ENCODE results near the gene FKBP6. TPM values are rescaled to one million over a fixed set of nuclear protein-coding genes. Genes with fewer than 3 reads are reported as not detected.
"Not testable (repeated sequence)": the region's sequence is repeated elsewhere in the genome, so short reads cannot be mapped to it uniquely, and the experiment has no call there.

Gene FKBP6
- not detected for total RNA-seq

GRCh38 chr7:73327922-73328321, at the start of gene FKBP6, which contains the start of gene TRIM50:
TSS of gene FKBP6 (plus strand) at chr7:73328161. CDS start at chr7:73328429, 268 bp downstream.
TSS of gene TRIM50 (minus strand) at chr7:73328082. CDS start at chr7:73324787, 3,295 bp downstream.
- not testable (repeated sequence) for FAIRE-seq; DNase-seq (ENCODE audit: low spot score in 2 of 2)

- DNase-seq (ENCODE audit: low spot score in 2 of 2); FAIRE-seq: not testable (repeated sequence)
Observed at GRCh38 chr7:73297235-73297634, 30.7 kb upstream of the FKBP6 start.

GRCh38 chr7:73297706-73298105, 30.3 kb upstream of the FKBP6 start:
- not testable (repeated sequence) for FAIRE-seq

GRCh38 chr7:73299812-73300211, 28.1 kb upstream of the FKBP6 start:
- not testable (repeated sequence) for FAIRE-seq; DNase-seq (ENCODE audit: low spot score in 2 of 2)

More at GRCh38 chr7:73297706-73298105, 30.3 kb upstream of the FKBP6 start:
- not testable (repeated sequence) for DNase-seq (ENCODE audit: low spot score in 2 of 2)

- not testable (repeated sequence) for DNase-seq (ENCODE audit: low spot score in 2 of 2); FAIRE-seq
Observed at GRCh38 chr7:73301108-73301507, 26.9 kb upstream of the FKBP6 start.

- FAIRE-seq; DNase-seq (ENCODE audit: low spot score in 2 of 2): not testable (repeated sequence)
Observed at GRCh38 chr7:73302846-73303245, 25.1 kb upstream of the FKBP6 start.

GRCh38 chr7:73303546-73303945, 24.4 kb upstream of the FKBP6 start:
- DNase-seq (ENCODE audit: low spot score in 2 of 2) (no peak), FAIRE-seq (no peak)

GRCh38 chr7:73304071-73304470, 23.9 kb upstream of the FKBP6 start:
- FAIRE-seq (no peak), DNase-seq (ENCODE audit: low spot score in 2 of 2) (no peak)

GRCh38 chr7:73304612-73305387, 23.2 kb upstream of the FKBP6 start:
- DNase-seq (ENCODE audit: low spot score in 2 of 2); FAIRE-seq: not testable (repeated sequence)

- FAIRE-seq (no peak), DNase-seq (ENCODE audit: low spot score in 2 of 2) (no peak)
Observed at GRCh38 chr7:73307436-73307835, 20.5 kb upstream of the FKBP6 start.

- FAIRE-seq (no peak), DNase-seq (ENCODE audit: low spot score in 2 of 2) (no peak)
Observed at GRCh38 chr7:73308074-73308664, 19.8 kb upstream of the FKBP6 start.

GRCh38 chr7:73308665-73309214, 19.2 kb upstream of the FKBP6 start, which contains the start of gene NSUN5:
TSS of gene NSUN5 (minus strand) at chr7:73308826. CDS start at chr7:73308790, 36 bp downstream.
- FAIRE-seq (no peak), DNase-seq (ENCODE audit: low spot score in 2 of 2) (peak; percentile 81 to 83)

GRCh38 chr7:73311421-73311820, 16.5 kb upstream of the FKBP6 start:
- DNase-seq (ENCODE audit: low spot score in 2 of 2); FAIRE-seq: not testable (repeated sequence)

- FAIRE-seq (no peak), DNase-seq (ENCODE audit: low spot score in 2 of 2) (no peak)
Observed at GRCh38 chr7:73312831-73313520, 15.0 kb upstream of the FKBP6 start.

GRCh38 chr7:73313521-73313906, 14.4 kb upstream of the FKBP6 start:
- FAIRE-seq, result no peak
- no peak for DNase-seq (ENCODE audit: low spot score in 2 of 2)

- no peak for DNase-seq (ENCODE audit: low spot score in 2 of 2)
- no peak for FAIRE-seq
Observed at GRCh38 chr7:73314271-73314670, 13.7 kb upstream of the FKBP6 start.

- FAIRE-seq, result no peak
- no peak for DNase-seq (ENCODE audit: low spot score in 2 of 2)
Observed at GRCh38 chr7:73316521-73316920, 11.4 kb upstream of the FKBP6 start.

GRCh38 chr7:73318656-73319204, 9.2 kb upstream of the FKBP6 start:
- DNase-seq (ENCODE audit: low spot score in 2 of 2); FAIRE-seq: not testable (repeated sequence)

- DNase-seq (ENCODE audit: low spot score in 2 of 2); FAIRE-seq: not testable (repeated sequence)
Observed at GRCh38 chr7:73319541-73319940, 8.4 kb upstream of the FKBP6 start.

- FAIRE-seq; DNase-seq (ENCODE audit: low spot score in 2 of 2): not testable (repeated sequence)
Observed at GRCh38 chr7:73320009-73320408, 8.0 kb upstream of the FKBP6 start.
